OCI-LY1 (cell line): ENCODE results near the gene OLIG3.

Source experiments
- EZH2 ChIP-seq: fragments of 200-600 bp; sonication (generic), shearing (Covaris generic); IDR thresholded peaks from 2 replicates; pipeline ENCODE4 v1.8.0; 2017; ENCODE audit warnings: borderline replicate concordance, mixed run types, mild to moderate bottlenecking, antibody characterized with exemption, low read length, moderate library complexity, mixed read lengths
- TF ChIP-seq, protein P1 (sequence below): fragments of 200-600 bp; sonication (generic), shearing (Covaris generic); IDR thresholded peaks from 2 replicates; pipeline ENCODE4 v1.5.1; 2017; ENCODE audit warnings: mild to moderate bottlenecking, antibody characterized with exemption, low read length, moderate library complexity, mixed read lengths

DNA sequence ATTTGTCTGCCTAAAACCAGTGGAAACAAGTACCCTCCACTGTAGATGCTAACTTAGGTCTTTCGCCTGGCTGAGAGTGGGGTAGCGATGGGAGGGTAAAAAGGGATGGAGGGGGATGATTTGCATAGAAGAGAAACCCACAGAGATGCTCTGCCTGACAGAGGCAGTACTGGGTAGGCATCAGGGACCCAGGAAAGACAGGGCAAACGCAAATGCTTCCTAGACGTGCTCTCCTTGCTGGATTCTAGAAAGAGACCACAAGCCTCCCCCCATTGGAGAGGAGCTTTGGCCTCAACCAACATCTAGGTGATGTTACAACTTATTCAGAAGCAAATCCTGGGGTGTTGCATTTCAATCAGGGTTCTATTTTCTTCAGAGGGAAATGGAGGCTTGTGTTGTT lies 3.2 kb downstream of the OLIG3 start:
- TF ChIP-seq, protein P1, sequence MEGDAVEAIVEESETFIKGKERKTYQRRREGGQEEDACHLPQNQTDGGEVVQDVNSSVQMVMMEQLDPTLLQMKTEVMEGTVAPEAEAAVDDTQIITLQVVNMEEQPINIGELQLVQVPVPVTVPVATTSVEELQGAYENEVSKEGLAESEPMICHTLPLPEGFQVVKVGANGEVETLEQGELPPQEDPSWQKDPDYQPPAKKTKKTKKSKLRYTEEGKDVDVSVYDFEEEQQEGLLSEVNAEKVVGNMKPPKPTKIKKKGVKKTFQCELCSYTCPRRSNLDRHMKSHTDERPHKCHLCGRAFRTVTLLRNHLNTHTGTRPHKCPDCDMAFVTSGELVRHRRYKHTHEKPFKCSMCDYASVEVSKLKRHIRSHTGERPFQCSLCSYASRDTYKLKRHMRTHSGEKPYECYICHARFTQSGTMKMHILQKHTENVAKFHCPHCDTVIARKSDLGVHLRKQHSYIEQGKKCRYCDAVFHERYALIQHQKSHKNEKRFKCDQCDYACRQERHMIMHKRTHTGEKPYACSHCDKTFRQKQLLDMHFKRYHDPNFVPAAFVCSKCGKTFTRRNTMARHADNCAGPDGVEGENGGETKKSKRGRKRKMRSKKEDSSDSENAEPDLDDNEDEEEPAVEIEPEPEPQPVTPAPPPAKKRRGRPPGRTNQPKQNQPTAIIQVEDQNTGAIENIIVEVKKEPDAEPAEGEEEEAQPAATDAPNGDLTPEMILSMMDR: no peak
- no peak for TF ChIP-seq EZH2
